ENCODE measurements around the gene ZFP14.

DNA sequence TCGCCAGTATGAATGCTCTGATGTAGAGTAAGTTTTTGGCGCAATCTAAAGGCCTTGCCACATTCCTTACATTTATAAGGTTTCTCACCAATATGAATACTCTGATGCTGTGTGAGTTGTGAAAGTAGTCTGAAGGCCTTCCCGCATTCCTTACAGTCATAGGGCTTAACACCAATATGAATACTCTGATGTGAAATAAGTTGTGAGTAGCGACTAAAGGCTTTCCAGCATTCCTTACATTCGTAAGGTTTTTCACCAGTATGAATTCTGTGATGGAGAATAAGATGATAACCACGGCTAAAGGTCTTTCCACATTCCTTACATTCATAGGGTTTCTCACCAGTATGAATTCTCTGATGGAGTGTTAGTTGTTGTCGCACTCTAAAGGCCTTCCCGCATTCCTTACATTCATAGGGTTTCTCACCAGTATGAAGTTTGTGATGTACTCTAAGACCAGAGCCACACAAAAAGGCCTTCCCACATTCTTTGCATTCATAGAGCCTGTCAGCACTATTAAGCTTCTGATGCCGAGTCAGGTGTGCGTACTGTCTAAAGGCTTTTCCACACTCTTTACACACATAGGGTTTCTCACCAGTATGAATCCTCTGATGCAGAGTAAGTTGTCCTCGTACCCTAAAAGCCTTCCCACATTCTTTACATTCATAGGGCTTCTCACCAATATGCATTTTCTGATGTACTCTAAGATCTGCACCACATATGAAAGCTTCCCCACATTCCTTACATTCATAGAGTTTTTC is 14.1 kb upstream of the ZFP14 start:
- TF ChIP-seq, protein P1, sequence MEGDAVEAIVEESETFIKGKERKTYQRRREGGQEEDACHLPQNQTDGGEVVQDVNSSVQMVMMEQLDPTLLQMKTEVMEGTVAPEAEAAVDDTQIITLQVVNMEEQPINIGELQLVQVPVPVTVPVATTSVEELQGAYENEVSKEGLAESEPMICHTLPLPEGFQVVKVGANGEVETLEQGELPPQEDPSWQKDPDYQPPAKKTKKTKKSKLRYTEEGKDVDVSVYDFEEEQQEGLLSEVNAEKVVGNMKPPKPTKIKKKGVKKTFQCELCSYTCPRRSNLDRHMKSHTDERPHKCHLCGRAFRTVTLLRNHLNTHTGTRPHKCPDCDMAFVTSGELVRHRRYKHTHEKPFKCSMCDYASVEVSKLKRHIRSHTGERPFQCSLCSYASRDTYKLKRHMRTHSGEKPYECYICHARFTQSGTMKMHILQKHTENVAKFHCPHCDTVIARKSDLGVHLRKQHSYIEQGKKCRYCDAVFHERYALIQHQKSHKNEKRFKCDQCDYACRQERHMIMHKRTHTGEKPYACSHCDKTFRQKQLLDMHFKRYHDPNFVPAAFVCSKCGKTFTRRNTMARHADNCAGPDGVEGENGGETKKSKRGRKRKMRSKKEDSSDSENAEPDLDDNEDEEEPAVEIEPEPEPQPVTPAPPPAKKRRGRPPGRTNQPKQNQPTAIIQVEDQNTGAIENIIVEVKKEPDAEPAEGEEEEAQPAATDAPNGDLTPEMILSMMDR (IDR thresholded peaks at IDR 0.05): no peak
- TF ChIP-seq POLR2A (IDR thresholded peaks at IDR 0.05): no peak

All from heart left ventricle (tissue), 13 donors.